Anterior cingulate cortex (tissue), 58 donors: ENCODE results near the gene HTR2B.

Experiments
- DNase-seq, 58 donors: peaks; one replicate each; lab custom pipeline; 2025; lab: John Stamatoyannopoulos, UW

HTR2B gene

GRCh38 chr2:231134910-231135655 lies 10.2 kb upstream of the HTR2B start:
- peak in 1 of 58 donors; percentile 1 for DNase-seq

- no peak for DNase-seq
Observed at GRCh38 chr2:231133365-231134099, 8.7 kb upstream of the HTR2B start.

GRCh38 chr2:231132129-231132528 lies 7.3 kb upstream of the HTR2B start:
- DNase-seq = no peak

GRCh38 chr2:231130336-231131056 lies 5.7 kb upstream of the HTR2B start:
- DNase-seq = no peak

GRCh38 chr2:231129216-231129615 lies 4.4 kb upstream of the HTR2B start:
- DNase-seq = no peak

- no peak for DNase-seq
Observed at GRCh38 chr2:231128541-231128940, 3.7 kb upstream of the HTR2B start.

GRCh38 chr2:231127936-231128335 lies 3.1 kb upstream of the HTR2B start:
- no peak for DNase-seq

- DNase-seq = no peak
Observed at GRCh38 chr2:231127480-231127879, 2.6 kb upstream of the HTR2B start.

- DNase-seq = no peak
Observed at GRCh38 chr2:231126123-231126522, 1.3 kb upstream of the HTR2B start.

GRCh38 chr2:231123362-231123898 lies 1.4 kb downstream of the HTR2B start:
- DNase-seq = no peak

GRCh38 chr2:231118614-231118942 lies 6.3 kb downstream of the HTR2B start:
- DNase-seq = no peak

GRCh38 chr2:231117922-231118613 lies 6.8 kb downstream of the HTR2B start:
- no peak for DNase-seq

- no peak for DNase-seq
Observed at GRCh38 chr2:231117148-231117547, 7.7 kb downstream of the HTR2B start.

GRCh38 chr2:231115651-231116050 lies 9.2 kb downstream of the HTR2B start:
- no peak for DNase-seq

GRCh38 chr2:231113489-231113888 lies 11.4 kb downstream of the HTR2B start:
- DNase-seq = no peak

- DNase-seq = no peak
Observed at GRCh38 chr2:231111987-231112386, 12.9 kb downstream of the HTR2B start.

GRCh38 chr2:231110551-231110950 lies 14.3 kb downstream of the HTR2B start:
- DNase-seq = no peak

GRCh38 chr2:231104115-231104713 lies 20.6 kb downstream of the HTR2B start:
- peak in 33 of 58 donors; percentile 2 to 68 (median 21) for DNase-seq

- DNase-seq = no peak
Observed at GRCh38 chr2:231102772-231103171, 22.1 kb downstream of the HTR2B start.

- no peak for DNase-seq
Observed at GRCh38 chr2:231100990-231101389, 23.9 kb downstream of the HTR2B start.
